Measurements from ENCODE around the gene PLXNA2. TPM values are rescaled to one million over a fixed set of nuclear protein-coding genes. Genes with fewer than 3 reads are reported as not detected.

Gene PLXNA2
- total RNA-seq, 2 experiments from 2014 or later: 1.1 to 1.2 TPM

DNA sequence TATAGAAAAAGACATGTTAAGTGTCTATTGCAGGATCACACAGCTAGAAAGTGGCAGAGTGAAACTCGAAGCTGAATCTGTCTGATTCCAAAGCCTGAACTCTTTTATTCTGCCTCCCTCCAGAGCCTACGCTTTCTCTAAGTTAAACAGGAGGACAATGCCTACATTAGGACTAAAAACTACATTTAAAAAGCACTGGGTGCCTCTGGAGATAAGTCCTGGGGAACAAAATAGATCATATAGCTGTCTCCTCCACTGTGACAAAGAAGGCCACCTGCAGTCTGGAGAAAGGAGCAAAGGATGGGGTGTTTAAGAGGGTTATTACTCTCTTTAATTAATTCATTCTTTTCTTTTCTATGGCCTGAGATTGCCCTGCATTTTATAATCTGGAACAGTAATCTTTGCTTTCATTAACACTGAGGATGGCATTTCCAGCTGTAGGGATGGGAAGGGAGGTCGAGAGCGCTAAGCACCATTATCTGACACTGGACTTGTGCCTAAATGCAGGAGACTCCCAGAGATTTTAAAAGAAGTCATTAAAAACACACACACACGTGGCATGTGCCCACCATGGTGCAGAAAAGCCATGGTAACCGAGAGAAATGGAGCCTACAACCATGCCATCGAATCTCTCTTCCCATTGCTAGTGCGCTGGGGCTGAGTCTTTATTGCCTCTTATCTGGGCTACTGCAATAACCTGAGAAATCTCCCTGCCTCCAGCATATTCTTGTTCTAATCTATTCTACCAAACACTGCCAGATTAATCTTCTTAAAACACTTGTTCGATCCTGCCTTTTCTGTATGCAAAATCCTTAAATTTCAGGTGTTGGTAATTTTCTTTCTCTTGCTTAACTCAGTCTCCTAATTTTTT, 92.2 kb downstream of the PLXNA2 start:
- Mint-ChIP-seq H3K4me3 (no peak overlapping the region), H3K36me3 (ENCODE audit: low read depth) (no peaks in the 10 kb centered on the region), H3K27me3 (peaks cover 2% of the 10 kb centered on the region), H3K27ac (no peak overlapping the region), H3K9me3 (no peaks in the 10 kb centered on the region), H3K4me1 (no peaks in the 10 kb centered on the region)
- ChIA-PET POLR2A (no interaction called here), CTCF (interaction anchor here (1.7 kb wide), 1 partner anchor 11 kb away, joined by 5 read pairs; no protein-coding TSS in a partner anchor)
- no peak for DNase-seq

DNA sequence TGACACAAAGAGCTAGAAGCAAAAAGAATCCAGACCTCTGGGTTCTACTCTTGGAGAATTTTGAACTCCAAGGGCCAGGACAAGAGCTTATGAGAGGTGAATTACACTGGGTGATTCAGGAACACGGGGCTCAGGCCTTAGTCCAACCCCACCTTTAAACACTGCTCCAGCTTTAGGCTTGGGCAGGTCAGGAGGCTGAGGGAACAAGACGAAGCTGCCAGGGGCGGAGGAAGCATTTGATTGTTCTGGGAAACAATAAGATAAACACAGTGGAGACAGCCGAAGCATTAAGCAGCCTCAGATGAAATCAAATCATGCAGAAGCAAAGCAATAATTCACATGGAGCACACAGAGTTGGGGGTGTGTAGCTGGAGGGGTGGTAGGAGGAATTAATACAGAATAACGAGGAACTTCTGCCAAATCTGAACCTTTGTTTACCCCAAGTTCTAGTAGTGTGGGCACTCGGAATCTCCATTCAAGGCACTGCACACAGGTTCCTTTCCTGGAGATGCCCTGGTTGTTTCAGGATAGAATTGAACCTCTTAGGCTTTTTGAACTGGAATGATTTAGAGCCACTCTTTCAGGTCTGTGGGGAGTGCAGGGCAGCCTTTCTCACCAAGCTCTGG, 93.2 kb downstream of the PLXNA2 start:
- Mint-ChIP-seq H3K27me3 (peaks cover 2% of the 10 kb centered on the region), H3K36me3 (ENCODE audit: low read depth) (no peaks in the 10 kb centered on the region), H3K9me3 (no peaks in the 10 kb centered on the region), H3K4me1 (no peaks in the 10 kb centered on the region), H3K27ac (no peak overlapping the region), H3K4me3 (no peak overlapping the region)
- POLR2A ChIA-PET: no interaction called here
- no peak for DNase-seq
- CTCF ChIA-PET: interaction anchor here (1.2 to 1.7 kb wide), 2 partner anchors 12 to 14 kb away, joined by 4 to 5 read pairs; no protein-coding TSS in a partner anchor

DNA sequence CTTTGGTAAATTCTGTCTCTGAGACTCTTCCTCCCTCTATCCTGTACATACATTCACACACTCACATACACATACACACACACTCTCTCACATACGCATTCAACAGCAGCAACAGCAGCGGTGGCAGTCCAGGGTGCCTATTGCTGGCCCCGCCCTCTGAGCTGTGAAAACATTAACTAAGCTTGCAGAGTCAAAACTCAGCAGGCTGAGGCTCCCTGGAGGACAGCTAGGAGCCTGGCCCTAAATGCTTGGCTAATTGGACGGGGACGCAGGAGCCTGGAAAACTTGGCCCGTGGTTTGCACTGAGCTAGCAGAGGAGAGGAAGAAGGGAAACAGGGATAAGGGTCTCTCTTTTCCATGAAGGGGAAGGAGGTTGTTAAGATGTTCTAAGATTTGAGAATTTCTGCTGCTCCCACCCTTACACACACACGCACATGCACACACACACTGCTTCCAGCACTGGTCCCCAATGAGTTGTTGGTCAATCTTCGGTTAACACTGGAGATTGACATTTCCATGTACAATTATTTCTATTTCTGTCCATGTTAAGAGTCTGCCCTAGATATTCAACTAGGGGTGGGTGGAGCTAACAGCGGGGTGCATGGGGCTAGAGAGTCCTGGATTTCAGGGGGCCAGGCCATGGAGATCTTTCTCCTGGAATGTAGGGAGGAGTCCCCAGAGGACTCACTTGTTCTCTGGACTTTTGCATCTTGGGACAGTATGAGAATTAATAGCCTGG, 94.2 kb downstream of the PLXNA2 start:
- Mint-ChIP-seq H3K4me3 (no peak overlapping the region), H3K9me3 (no peaks in the 10 kb centered on the region), H3K27me3 (peaks cover 2% of the 10 kb centered on the region), H3K27ac (no peak overlapping the region), H3K36me3 (ENCODE audit: low read depth) (no peaks in the 10 kb centered on the region), H3K4me1 (no peaks in the 10 kb centered on the region)
- ChIA-PET CTCF (interaction anchor here (1.2 to 1.7 kb wide), 2 partner anchors 13 to 15 kb away, joined by 4 to 5 read pairs; no protein-coding TSS in a partner anchor), POLR2A (no interaction called here)
- no peak for DNase-seq

DNA sequence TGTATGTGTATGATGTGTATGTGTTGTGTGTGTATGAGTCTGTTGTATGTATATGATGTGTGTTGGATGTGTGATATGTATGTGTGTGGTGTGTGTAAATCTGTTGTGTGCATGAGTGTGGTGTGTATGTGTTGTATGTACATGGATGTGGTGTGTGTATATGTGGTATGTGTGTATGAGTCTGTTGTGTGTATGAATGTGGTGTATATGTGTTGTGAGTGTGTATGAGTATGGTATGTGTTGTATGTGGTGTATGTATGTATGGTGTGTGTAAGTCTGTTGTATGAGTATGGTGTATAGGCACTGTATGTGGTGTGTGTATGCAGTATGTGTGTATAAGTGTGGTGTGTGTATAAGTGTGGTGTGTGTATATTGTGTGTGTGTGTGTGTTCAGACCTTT, 95.0 kb downstream of the PLXNA2 start:
- Mint-ChIP-seq H3K27me3 (peaks cover 2% of the 10 kb centered on the region), H3K4me3 (no peak overlapping the region), H3K27ac (no peak overlapping the region), H3K36me3 (ENCODE audit: low read depth) (no peaks in the 10 kb centered on the region), H3K4me1 (no peaks in the 10 kb centered on the region), H3K9me3 (no peaks in the 10 kb centered on the region)
- no peak for DNase-seq
- CTCF ChIA-PET: no interaction called here
- POLR2A ChIA-PET: no interaction called here

DNA sequence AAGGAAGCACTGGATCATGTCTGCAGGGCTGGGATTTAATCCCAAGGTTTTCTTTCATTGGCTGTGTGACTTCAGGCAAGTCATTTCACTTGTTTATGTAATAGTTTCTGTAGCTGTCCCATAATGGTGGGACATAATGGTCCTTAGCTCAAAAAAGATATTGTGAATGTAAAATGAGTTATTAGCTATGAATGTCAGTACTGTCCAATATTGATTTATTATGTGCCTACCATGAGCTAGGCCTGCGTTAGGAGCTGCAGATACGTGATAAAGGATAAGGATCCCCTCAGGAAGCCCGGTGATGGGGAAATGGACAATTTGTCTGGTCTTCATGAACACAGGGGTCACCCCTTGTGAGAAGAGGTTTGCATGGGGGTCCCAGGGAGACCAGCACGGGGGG, 95.8 kb downstream of the PLXNA2 start:
- ChIA-PET POLR2A (no interaction called here), CTCF (interaction anchor here (1.3 kb wide), 1 partner anchor 97 kb away, joined by 4 read pairs; no protein-coding TSS in a partner anchor)
- no peak overlapping the region for H3K27ac Mint-ChIP-seq
- no peaks in the 10 kb centered on the region for H3K4me1 Mint-ChIP-seq
- no peaks in the 10 kb centered on the region for H3K36me3 Mint-ChIP-seq (ENCODE audit: low read depth)
- no peak overlapping the region for H3K4me3 Mint-ChIP-seq
- H3K9me3 Mint-ChIP-seq: no peaks in the 10 kb centered on the region
- DNase-seq: no peak
- peaks cover 2% of the 10 kb centered on the region for H3K27me3 Mint-ChIP-seq

DNA sequence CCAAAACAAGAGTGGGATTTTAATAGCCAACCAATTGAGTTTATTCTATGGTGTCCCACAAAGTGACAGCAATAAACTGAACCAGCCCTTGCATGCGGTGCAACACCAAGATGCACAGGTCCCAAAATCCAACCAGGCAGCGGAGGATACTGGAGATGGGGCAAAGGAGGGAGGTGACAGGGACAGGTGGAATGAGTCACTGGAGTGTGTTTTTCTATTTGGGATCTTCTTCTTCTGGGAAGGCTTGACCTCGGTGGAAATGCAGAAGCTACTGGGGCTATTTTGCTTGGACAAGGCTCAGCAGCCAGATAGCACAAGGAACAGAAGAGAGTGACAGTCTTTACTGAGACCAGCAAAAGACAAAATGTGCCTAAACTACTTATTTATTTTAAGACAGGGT, 97.5 kb downstream of the PLXNA2 start:
- H3K9me3 Mint-ChIP-seq: no peaks in the 10 kb centered on the region
- no peak overlapping the region for H3K4me3 Mint-ChIP-seq
- no peaks in the 10 kb centered on the region for H3K27me3 Mint-ChIP-seq
- no peak overlapping the region for H3K27ac Mint-ChIP-seq
- CTCF ChIA-PET: interaction anchor here (1.4 kb wide), 1 partner anchor 9 kb away, joined by 3 read pairs; no protein-coding TSS in a partner anchor
- POLR2A ChIA-PET: no interaction called here
- H3K4me1 Mint-ChIP-seq: no peaks in the 10 kb centered on the region
- no peak for DNase-seq
- no peaks in the 10 kb centered on the region for H3K36me3 Mint-ChIP-seq (ENCODE audit: low read depth)

DNA sequence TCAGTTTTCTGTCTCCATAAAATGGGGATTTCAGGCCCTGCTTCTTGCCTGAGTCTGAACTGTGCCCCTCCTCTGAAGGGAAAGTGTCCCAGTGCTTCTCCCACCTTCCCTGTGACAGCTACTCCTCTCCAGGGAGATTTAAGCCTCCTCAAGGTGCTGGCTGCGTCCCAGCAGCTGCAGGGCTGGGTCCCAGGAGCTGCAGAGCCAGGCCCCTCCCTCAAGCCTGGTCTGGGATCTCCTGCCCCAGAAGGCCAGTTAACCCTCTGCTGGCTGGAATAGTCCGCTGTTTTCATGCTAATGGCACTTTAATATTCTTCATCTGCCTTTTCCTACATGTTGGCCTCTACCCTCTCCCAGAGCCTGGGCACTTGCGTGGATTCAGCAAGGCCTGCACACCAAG, 99.0 kb downstream of the PLXNA2 start:
- ChIA-PET POLR2A (no interaction called here), CTCF (no interaction called here)
- no peak overlapping the region for H3K27ac Mint-ChIP-seq
- no peak for DNase-seq
- H3K9me3 Mint-ChIP-seq: no peaks in the 10 kb centered on the region
- no peaks in the 10 kb centered on the region for H3K4me1 Mint-ChIP-seq
- H3K4me3 Mint-ChIP-seq: no peak overlapping the region
- no peaks in the 10 kb centered on the region for H3K27me3 Mint-ChIP-seq
- H3K36me3 Mint-ChIP-seq (ENCODE audit: low read depth): no peaks in the 10 kb centered on the region

DNA sequence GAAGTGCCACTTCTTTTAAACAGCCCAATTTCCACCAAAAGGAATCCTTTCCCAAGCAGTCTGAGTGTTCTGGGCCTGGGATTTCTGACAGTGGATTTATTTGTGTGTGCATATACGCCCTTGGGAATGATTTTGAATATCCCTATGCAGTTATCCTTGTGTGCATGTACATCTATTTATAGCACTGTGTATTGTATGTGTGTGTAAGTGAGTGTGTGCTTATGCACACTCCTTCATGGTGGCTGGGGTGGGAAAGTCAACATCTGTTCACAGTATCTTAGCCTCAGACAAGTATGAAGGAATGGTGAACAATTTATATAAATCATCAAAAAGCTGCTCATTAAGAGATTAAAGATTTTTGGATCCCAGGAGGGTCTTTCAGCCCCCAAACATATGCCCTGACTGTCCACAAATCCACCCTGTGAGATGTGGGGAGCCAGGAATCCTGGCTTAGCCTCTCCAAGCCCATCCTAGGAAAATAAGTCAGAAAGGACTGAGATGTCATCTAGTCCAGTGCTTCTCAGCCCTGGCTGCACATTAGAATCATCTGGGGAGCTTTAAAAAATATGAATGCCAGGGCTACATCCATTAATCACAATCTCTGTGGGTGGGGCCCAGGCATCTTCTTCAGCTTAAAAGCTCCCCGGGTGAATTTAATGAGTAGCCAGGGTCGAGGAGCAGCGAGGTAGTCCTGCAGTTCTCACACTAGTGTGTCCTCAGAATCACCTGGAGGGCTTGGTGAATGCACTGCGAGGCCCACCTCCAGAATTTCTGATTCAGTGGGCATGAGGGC, 101.4 kb downstream of the PLXNA2 start:
- DNase-seq: no peak
- no peak overlapping the region for H3K4me3 Mint-ChIP-seq
- ChIA-PET CTCF (no interaction called here), POLR2A (no interaction called here)
- no peak overlapping the region for H3K27ac Mint-ChIP-seq
- no peaks in the 10 kb centered on the region for H3K27me3 Mint-ChIP-seq
- H3K4me1 Mint-ChIP-seq: no peaks in the 10 kb centered on the region
- no peaks in the 10 kb centered on the region for H3K36me3 Mint-ChIP-seq (ENCODE audit: low read depth)
- H3K9me3 Mint-ChIP-seq: no peaks in the 10 kb centered on the region

DNA sequence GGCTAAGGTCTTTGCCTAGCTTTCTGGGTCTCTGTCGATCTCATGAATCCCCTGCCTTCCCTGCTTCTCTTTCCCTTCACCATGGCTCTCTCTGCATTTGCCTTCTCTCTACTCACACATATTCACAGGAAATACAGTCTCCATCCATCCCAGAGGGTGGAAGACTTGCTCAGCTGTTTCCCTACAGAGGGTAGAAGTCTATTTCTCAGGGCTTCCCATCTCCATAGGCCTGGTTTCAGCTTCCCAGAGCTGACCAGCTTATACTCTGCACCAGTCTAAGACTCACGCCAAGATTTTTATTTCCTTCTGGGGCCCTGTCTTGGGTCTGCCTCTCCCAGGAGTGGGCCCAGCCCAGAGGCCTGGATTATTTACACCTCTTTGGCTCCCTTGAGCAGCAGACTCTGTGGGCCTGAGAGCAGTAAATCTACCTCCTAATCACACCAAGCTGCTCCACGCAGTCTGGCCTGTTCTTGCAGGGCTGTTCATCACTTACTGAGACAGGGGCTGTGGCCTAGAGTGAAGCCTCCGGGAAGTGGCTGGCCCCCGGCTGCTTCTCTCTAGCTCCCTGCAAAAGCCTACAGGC, 102.5 kb downstream of the PLXNA2 start:
- no peaks in the 10 kb centered on the region for H3K4me1 Mint-ChIP-seq
- H3K9me3 Mint-ChIP-seq: no peaks in the 10 kb centered on the region
- no peak overlapping the region for H3K4me3 Mint-ChIP-seq
- H3K27me3 Mint-ChIP-seq: no peaks in the 10 kb centered on the region
- CTCF ChIA-PET: interaction anchor here (0.5 kb wide), 1 partner anchor 29 kb away, joined by 3 read pairs; no protein-coding TSS in a partner anchor
- H3K27ac Mint-ChIP-seq: no peak overlapping the region
- H3K36me3 Mint-ChIP-seq (ENCODE audit: low read depth): no peaks in the 10 kb centered on the region
- POLR2A ChIA-PET: no interaction called here
- DNase-seq: no peak

DNA sequence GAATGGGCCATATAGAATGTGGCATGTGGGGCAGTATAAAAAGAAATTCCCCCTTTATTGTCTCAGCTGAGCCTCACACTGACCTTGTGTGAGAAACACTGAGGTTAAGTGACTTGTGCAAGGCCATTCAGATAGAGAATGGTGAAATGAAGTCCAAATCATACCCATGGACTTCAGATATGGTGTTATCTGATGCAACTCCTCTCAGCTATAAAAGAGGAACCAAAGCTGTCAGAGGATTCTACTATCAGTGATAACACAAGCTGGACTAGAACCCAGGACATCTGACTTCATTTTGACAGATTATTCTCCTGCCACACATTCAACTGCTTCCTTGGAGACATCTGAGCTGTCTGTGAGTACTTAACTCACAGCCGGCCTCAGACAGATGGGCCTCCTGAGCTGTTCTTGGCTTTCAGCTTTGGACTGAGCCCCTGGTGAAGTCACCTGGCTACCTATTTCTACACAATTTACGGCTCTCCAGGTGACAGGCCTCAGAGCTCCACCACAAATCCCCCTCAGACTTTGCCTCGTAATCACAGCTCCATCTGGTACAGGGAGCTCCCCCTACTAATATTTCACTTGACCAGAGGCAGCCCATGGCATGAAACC, 104.6 kb downstream of the PLXNA2 start:
- Mint-ChIP-seq H3K4me1 (no peaks in the 10 kb centered on the region), H3K4me3 (no peak overlapping the region), H3K36me3 (ENCODE audit: low read depth) (no peaks in the 10 kb centered on the region), H3K9me3 (no peaks in the 10 kb centered on the region), H3K27ac (no peak overlapping the region), H3K27me3 (no peaks in the 10 kb centered on the region)
- ChIA-PET CTCF (interaction anchor here (1.2 kb wide), 1 partner anchor 105 kb away, joined by 3 read pairs; the partner anchor contains the start of gene PLXNA2), POLR2A (no interaction called here)
- DNase-seq: no peak

DNA sequence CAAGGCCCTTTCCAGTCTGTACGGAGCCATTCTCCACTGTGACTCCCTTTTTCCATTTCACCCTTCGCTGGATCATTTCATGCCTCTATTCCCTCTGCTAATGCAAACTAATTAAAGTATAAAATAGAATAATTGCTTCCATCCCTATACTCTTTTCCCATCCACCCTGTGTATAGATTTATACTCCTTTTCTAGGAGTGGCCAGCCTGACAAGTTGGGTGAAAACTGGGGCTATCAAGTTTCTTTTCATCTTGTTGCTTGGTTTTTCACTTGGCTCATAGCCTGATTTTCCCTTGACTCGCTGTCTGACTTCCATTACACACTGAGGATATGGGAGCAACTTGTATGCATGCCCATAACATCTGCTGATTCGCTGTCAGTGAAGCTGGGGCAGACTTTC, 107.0 kb downstream of the PLXNA2 start:
- DNase-seq: no peak
- Mint-ChIP-seq H3K36me3 (ENCODE audit: low read depth) (no peaks in the 10 kb centered on the region), H3K4me3 (no peak overlapping the region), H3K4me1 (no peaks in the 10 kb centered on the region), H3K27me3 (no peaks in the 10 kb centered on the region), H3K9me3 (no peaks in the 10 kb centered on the region), H3K27ac (no peak overlapping the region)
- POLR2A ChIA-PET: no interaction called here
- CTCF ChIA-PET: no interaction called here
